GM20000 (cell line): Measurements from ENCODE around the gene MPP4.

Experiments
- DNase-seq: peaks from one replicate; pipeline ENCODE4 v3.0.0; 2012; ENCODE audit warnings: low spot score
- TF ChIP-seq, protein P1 (sequence below): IDR thresholded peaks from 2 replicates; pipeline ENCODE4 v1.5.1; 2012; ENCODE audit warnings: mild to moderate bottlenecking, control low read depth; ENCODE audit errors: extremely low read depth, missing control alignments

Gene MPP4

DNA sequence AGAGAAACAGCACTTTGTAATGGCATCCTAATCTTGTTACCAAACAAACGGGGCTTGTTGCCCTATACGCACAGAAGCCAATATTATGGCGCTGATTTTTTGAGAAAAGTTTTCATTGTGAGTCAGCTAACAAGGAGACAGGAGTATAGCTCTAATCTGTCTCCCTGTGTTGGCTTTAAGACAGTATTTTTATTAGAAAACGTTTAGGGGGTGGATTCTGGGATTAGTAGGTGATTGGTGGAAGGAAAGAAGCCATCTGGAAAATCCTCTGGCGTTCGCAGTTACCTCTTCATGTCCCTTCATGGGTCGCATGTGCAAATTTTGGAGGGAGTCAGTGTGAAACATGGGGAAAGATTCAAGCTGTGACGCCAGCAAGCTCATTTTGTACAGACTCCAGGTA lies 54.4 kb downstream of the MPP4 start:
- no peak for DNase-seq
- TF ChIP-seq, protein P1, sequence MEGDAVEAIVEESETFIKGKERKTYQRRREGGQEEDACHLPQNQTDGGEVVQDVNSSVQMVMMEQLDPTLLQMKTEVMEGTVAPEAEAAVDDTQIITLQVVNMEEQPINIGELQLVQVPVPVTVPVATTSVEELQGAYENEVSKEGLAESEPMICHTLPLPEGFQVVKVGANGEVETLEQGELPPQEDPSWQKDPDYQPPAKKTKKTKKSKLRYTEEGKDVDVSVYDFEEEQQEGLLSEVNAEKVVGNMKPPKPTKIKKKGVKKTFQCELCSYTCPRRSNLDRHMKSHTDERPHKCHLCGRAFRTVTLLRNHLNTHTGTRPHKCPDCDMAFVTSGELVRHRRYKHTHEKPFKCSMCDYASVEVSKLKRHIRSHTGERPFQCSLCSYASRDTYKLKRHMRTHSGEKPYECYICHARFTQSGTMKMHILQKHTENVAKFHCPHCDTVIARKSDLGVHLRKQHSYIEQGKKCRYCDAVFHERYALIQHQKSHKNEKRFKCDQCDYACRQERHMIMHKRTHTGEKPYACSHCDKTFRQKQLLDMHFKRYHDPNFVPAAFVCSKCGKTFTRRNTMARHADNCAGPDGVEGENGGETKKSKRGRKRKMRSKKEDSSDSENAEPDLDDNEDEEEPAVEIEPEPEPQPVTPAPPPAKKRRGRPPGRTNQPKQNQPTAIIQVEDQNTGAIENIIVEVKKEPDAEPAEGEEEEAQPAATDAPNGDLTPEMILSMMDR: no peak

DNA sequence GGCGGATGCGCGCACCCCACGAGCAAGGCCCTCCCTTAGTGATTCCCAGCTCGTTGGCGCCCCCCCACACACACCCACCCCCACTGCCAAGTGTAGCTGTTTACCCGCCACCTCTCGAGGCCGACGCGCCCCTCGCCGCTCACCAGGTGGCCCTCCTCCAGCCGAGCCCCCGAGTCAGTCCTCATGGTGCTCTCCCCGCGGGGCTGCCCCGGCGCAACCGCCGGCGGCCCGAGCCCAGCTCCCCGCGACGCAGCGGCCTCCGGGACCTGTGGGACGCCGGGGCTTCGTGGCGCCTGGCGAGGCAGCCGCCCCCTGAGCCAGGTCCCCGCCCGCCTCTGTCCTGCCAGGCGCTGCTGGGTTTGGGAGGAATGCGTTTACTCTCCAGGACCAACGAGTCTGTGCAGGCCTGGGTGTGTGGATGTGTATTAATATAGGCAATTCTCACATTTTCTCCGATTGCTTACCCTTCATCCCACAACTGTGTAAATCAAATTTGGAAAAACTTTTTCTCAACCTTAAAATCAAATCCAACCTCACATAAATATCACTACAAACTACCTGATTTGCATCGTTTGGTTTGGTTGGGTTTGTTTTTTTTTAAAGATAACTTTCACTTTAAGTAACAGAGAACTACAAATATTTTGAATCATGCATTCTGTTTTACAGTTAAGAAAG lies 55.1 kb downstream of the MPP4 start, which contains the start of gene TMEM237:
Gene TMEM237 (minus strand): TSS at position 288 of the 675 bp plus-strand sequence. CDS start 103 bp downstream, at position 185.
- DNase-seq: peak; percentile 83
- TF ChIP-seq, protein P1: no peak

DNA sequence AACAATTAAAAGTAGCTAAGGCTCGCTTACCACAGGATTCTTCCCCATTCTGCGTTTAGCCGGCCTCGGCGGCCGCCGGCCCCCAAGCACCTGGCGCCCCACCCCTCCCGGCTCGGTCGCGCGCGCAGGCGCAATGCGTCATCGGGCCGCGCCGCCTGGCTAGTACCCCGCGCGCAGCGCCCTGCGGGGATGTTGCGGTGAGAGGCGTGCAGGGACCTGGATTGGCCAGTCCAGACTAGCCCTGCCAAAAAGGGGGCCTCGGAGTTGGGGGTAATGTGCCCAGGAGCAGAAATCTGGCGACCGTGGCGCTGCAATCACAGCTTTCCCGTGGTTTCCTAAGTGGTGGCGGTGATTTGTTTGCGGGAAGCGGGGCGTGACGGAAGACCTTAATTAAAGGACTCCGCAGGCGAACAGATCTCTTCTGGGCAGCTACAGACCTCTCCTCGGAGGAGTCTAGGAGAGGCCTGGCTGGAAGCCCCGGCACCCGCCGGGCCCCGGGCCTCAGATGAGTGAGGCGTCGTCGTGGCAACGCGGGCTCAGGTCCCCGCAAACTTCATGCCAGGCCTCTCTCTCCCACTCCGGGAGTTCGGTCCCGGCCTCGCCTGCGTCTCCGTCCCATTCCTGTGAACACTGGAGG lies 55.7 kb downstream of the MPP4 start:
- DNase-seq: peak; percentile 93
- TF ChIP-seq, protein P1: no peak

DNA sequence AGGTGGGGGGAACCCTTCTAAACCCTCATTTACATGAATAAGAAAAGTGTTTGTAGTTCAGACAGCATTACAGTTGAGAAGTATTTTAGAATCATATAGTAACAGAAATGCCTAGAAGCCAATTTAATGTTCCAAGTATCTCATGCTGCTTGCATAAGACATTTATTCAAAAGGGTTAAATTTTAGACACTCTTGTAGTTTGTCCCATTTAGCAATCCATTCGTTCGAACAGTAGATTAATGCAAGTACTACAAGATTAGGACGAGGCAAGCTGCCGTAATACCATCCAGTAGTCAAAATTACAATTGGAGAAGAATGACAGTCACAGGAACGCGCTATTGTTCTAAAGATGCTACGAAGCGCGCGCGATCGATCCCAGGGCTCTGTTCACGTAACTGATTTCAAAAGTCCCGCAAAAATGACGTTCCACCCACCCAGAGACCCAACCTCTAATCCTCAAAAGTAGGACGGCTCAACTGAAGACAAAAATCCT lies 56.3 kb downstream of the MPP4 start:
- TF ChIP-seq, protein P1: no peak
- DNase-seq: no peak

DNA sequence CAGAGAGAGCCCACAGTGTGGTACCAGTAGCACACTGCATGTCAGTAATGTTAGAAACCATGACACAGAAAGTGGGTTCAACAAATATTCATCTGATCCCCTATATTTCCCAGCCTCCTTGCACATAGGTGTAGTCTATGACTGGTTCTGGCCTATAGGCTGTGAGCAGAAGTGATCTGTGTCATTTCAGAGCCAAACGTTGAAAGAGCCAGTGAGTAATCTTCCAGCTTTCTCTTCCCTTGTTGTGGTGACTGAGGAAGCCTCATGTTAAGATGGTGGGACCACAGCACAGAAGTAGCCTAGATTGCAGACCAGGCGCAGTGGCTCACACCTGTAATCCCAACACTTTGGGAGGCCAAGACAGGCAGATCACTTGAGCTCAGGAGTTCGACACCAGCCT lies 59.2 kb downstream of the MPP4 start:
- no peak for DNase-seq
- TF ChIP-seq, protein P1: no peak

DNA sequence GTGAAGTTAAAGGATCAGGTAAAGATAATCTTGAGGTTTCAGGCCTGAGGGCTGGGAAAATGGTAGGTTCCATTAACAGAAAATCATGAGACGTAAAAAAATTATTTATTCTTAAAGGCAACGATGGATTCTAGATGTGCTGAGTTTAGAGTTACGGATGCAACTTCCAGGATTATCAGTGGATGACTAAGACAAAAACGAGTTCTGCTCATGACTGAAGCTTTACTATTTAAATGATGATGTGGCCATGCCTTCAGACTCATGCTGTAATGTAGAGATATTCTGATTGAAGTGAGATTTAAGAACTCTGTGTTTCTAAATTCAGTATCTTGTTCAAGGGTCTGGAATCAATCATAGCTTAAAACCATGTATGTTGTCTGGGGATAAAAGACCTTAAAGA lies 60.1 kb downstream of the MPP4 start:
- DNase-seq: no peak
- TF ChIP-seq, protein P1: no peak

DNA sequence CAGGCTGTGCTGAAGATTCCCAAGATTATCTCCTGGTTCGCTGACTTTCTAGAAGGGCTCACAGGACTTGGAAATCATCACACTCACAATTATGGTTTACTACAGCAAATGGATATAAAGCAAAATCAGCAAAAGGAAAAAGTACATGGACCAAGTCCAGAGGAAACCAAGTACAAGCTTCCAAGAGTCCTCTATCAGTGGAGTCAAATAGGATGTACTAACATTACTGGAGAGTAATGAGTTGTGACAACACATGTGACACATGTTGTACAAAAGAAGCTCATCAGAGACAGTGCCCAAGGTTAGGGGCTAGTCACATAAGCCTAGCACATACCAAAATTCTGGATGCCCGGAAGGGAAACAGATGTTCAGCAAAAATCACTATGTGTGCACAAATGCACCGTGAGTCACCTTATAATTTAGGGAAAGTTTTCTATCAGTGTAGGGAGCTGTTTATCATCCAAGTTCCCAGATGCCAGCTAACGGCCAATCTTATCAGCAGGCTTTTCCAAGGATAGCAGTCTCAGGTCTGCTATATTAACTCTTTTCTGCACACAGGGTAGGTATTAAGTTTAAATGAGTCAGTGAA lies 64.7 kb downstream of the MPP4 start:
- TF ChIP-seq, protein P1: no peak
- DNase-seq: no peak
